Breast epithelium (tissue), 3 donors: ENCODE results near the gene IPCEF1.

ENCODE experiments used
- CTCF ChIP-seq, 3 donors: fragments of 450-650 bp; IDR thresholded peaks; one replicate each; pipeline ENCODE4 v1.5.1; 2016 to 2017; ENCODE audit warnings: antibody characterized with exemption in 3 of 3, mild to moderate bottlenecking in 3 of 3, moderate library complexity in 3 of 3
- POLR2A ChIP-seq: fragments of 450-650 bp; IDR thresholded peaks from one replicate; pipeline ENCODE4 v1.6.1; 2016; ENCODE audit warnings: antibody characterized with exemption, mild to moderate bottlenecking, moderate library complexity
- POLR2AphosphoS5 ChIP-seq, 3 donors: sonication (generic); formaldehyde crosslinking; IDR thresholded peaks; one replicate each; pipeline ENCODE4 v1.6.1; 2017; ENCODE audit warnings: antibody characterized with exemption in 3 of 3

- TF ChIP-seq CTCF (IDR thresholded peaks at IDR 0.05): no peak
- TF ChIP-seq POLR2AphosphoS5 (IDR thresholded peaks at IDR 0.05): no peak
- TF ChIP-seq POLR2A: no peak
Observed at GRCh38 chr6:154377726-154378125, 21.1 kb upstream of the IPCEF1 start.
